AG09319 (cell line): ENCODE data around the gene SH3BGRL2.
"Not testable (repeated sequence)": the region's sequence is repeated elsewhere in the genome, so short reads cannot be mapped to it uniquely, and the experiment has no call there.

ENCODE experiments used
- DNase-seq: peaks from one replicate; pipeline ENCODE4 v3.0.0-alpha.2; 2010; ENCODE audit warnings: low read depth; ENCODE audit errors: extremely low read depth
- TF ChIP-seq, protein P1 (sequence below): IDR thresholded peaks from 2 replicates; pipeline ENCODE4 v1.5.1; 2011; ENCODE audit warnings: low read depth, mild to moderate bottlenecking, inconsistent platforms, low read length, moderate library complexity

SH3BGRL2 gene

DNA sequence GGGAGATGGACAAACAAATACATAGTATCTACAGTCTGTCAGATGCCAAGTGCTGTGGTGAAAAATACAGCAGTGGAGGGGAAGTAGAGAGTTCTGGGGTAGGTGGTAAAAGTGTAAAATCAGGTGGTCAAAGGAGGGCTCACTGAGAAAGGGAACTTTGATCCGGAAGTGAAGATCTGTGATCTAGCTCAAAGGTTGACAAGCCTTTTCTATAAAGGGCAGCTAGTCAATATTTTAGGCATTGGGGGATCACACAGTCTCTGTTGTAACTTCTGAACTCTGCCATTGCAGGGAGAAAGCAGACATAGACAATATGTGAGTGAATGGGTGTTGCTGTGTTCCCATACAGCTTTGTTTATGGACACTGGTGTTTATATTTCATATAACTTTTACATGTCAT lies 38.6 kb downstream of the SH3BGRL2 start:
- TF ChIP-seq, protein P1, sequence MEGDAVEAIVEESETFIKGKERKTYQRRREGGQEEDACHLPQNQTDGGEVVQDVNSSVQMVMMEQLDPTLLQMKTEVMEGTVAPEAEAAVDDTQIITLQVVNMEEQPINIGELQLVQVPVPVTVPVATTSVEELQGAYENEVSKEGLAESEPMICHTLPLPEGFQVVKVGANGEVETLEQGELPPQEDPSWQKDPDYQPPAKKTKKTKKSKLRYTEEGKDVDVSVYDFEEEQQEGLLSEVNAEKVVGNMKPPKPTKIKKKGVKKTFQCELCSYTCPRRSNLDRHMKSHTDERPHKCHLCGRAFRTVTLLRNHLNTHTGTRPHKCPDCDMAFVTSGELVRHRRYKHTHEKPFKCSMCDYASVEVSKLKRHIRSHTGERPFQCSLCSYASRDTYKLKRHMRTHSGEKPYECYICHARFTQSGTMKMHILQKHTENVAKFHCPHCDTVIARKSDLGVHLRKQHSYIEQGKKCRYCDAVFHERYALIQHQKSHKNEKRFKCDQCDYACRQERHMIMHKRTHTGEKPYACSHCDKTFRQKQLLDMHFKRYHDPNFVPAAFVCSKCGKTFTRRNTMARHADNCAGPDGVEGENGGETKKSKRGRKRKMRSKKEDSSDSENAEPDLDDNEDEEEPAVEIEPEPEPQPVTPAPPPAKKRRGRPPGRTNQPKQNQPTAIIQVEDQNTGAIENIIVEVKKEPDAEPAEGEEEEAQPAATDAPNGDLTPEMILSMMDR = no peak
- no peak for DNase-seq

DNA sequence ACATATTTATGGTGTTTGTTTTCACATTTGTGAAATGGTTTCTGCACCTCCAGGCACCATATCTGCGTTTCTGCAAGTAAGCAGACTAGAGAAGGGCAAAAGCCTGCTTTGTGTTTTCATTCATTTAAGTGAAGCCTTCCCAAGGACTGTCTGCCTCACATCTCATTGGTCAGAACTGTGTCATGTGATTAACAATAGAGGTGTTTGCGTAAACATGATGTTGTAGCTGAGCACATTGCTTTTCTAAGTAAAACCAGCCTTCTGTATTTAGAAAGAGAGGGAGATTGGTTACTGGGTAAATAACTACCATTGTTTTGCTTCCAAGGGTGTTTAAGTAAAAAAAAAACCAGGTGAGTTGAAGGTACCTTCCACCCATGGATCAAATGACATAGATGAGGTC lies 39.7 kb downstream of the SH3BGRL2 start:
- DNase-seq = no peak
- TF ChIP-seq, protein P1 = no peak

DNA sequence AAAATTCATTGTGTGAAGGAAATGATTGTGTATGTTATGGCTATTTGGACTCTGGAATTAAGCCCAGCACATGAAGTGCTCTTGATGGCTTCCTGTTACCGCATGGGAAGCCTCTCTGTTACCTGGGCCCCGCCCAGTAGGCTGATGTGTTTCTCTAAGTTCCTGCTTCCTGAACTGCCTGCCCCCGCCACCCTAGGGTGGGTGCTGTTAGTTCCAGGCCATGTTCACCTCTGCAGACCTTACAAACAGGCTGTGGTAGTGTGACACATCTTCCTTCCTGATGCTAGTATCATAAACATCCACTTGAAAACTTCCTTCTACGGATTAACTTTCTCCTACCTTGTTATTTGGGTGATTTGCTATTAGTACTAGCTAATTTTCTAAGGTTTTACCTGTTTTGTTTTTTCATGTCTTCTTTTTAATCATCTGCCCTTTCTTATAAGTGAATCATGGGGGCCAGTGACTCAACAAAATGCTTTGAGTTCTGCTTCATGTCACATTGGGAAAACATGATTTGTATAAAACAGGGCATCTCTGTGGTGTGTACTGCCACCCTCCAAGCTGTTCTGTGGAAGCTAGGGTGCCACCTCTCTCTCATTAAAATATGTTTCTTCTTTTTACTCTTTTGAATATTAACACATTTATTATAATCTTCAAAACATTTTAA lies 40.6 kb downstream of the SH3BGRL2 start:
- DNase-seq = no peak

DNA sequence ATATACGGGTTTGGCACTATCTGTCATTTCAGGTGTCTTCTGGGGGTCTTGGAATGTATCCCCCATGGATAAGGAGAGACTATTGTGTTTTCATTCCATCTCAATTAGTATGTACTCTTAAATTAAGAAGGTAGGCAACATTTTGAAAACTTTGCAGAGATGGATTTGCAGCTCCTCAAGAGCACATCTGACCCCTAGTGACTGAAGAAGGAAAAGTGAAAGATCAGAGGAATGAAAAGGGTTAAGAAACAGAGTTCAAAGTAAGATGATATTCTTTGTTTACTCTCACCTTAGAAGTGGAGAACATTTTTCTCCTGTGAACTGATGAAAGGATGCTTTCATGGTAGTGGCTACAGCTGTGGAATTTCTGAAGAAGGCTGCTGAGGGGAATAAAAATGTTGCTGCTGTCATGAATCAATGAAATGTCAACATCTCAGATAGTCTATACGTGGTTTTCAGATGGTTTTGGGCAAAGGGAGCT lies 41.5 kb downstream of the SH3BGRL2 start:
- DNase-seq = no peak
- TF ChIP-seq, protein P1 = peak; percentile 57

More for the DNA sequence above, 40.6 kb downstream of the SH3BGRL2 start:
- TF ChIP-seq, protein P1 = no peak

DNA sequence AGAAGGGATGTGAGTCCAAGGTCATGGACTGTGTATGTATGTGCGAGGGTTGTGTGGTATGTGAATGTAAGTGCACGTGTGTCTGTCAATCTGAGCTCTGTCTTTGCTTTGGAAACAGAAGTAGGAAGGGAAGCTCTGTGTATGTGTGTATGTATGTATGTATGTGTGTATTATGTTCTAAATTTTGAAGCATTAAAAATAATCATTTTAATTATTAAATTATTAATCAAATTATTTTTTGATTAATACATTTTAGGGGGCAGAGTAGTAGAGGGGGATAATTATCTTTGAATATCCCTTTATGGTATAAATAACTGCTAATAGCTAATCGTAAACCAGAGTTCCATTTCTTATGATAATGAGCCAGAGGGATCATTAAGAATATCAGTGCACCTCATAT lies 42.8 kb downstream of the SH3BGRL2 start:
- TF ChIP-seq, protein P1 = no peak
- DNase-seq = no peak

DNA sequence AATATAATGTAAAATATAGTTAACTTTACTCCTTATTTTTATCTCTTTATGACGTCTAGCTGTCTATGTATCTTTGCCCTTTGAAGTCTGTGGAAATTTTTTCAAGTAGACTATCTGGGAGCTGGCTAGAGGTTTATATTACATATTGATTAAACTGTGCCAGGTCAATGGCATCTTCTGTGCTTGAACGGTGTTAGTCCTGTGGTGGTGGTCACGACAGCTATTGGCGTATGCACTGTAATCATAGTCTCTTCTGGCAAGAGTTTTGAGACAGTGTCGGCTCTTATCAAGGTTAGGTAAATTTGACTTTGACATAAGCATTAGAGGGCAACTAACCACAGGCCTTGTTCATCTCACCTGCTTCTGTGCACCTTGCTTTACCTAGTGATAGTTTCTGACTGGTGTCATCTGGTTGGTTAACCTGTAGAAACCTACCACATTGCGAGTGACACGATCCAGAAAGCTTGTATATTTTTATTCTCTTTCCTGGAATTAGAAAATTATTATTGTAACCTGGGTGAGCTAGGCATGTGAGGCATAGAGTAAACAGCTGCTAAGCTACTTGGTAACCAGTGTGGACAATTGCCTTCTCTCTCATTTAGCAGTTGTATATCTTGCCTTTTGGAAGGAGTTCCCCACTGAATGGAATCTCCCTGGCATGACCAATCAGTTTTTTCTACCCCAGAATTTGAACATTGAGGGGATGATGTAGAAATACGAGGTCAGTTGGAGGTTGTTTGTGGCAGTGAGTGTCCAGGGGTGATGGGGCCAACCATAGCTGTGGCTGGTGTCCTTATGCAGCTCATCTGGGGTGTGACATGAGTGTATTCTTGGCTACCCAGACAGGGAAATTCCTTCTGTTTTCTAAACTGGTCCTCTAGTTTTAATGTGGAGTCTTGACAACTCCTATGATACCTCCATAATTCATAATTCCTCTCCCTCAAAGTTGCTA lies 45.9 kb downstream of the SH3BGRL2 start:
- TF ChIP-seq, protein P1 = no peak
- DNase-seq = no peak

DNA sequence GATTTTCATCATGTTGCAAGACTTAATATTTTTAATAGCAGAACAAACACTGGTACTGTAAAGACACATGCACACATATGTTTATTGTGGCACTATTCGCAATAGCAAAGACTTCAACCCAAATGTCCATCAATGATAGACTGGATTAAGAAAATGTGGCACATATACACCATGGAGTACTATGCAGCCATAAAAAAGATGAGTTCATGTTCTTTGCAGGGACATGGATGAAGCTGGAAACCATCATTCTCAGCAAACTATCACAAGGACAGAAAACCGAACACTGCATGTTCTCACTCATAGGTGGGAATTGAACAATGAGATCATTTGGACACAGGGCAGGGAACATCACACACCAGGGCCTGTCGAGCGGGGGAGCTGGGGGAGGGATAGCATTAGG lies 51.6 kb downstream of the SH3BGRL2 start:
- DNase-seq = not testable (repeated sequence)
